HepG2 (cell line): ENCODE measurements around the gene SLC39A3. TPM values are rescaled to one million over a fixed set of nuclear protein-coding genes. Genes with fewer than 3 reads are reported as not detected.

Source experiments
- ATAC-seq: fragments of 200-7000 bp; cut with Tn5 transposase; 3 replicates; pipeline ENCODE4 v1.9.1; 2020; ENCODE audit warnings: mild to moderate bottlenecking, moderate library complexity
- BruUV-seq: library from RNA; stranded (reverse); fragments of 400-500 nt; replicated peaks from 2 replicates; lab custom pipeline; 2021; lab: Mats Ljungman, UMichigan
- CTCF ChIA-PET: fragments of 300-600 bp; formaldehyde crosslinking; extraction: SDS; loops from one replicate; lab custom pipeline; 2021; ENCODE audit warnings: low total read pairs, inconsistent platforms, low intra/inter-chr PET ratio; lab: Yijun Ruan, JAX
- POLR2A ChIA-PET: fragments of 350-600 bp; sonication (Branson Sonifier 250); formaldehyde crosslinking; loops from one replicate; lab custom pipeline; 2020; ENCODE audit warnings: antibody characterized with exemption, inconsistent platforms; lab: Yijun Ruan, JAX
- DNase-seq: peaks from one replicate; pipeline ENCODE4 v3.0.0-alpha.2; 2015; ENCODE audit warnings: low spot score
- FAIRE-seq: peaks from 3 replicates; lab custom pipeline; 2011; peaks lifted over from hg19 to GRCh38; lab: Jason Lieb, UNC
- H2AFZ ChIP-seq: one replicate; pipeline ENCODE4 v1.6.1; 2011; ENCODE audit warnings: low read length, inconsistent platforms
- H3K27ac ChIP-seq: fragments of 300-600 bp; 3 replicates; pipeline ENCODE4 v1.8.0; 2011; ENCODE audit warnings: mixed run types, mild to moderate bottlenecking, mixed read lengths, low read length, inconsistent platforms; ENCODE audit not compliant: insufficient read depth; ENCODE audit errors: extremely low read length
- H3K27me3 ChIP-seq, 2 experiments: fragments of 200-600 bp in 1 of 2; 2 replicates in 1 of 2; 3 replicates in 1 of 2; pipeline versions ENCODE4 v1.6.0 to v1.8.0; 2011; ENCODE audit warnings: low read length in 2 of 2, mild to moderate bottlenecking in 2 of 2, moderate library complexity in 2 of 2, inconsistent platforms in 1 of 2; ENCODE audit not compliant: insufficient read depth in 2 of 2, control insufficient read depth in 1 of 2
- H3K36me3 ChIP-seq, 2 experiments: fragments of 200-600 bp in 1 of 2; replicated peaks in 1 of 2; 2 replicates in 1 of 2; 3 replicates in 1 of 2; pipeline versions ENCODE4 v1.5.1 to v1.8.0; 2011; ENCODE audit warnings: low read length in 2 of 2, inconsistent platforms in 1 of 2; ENCODE audit not compliant: insufficient read depth in 2 of 2, control insufficient read depth in 1 of 2
- H3K4me1 ChIP-seq: 2 replicates; pipeline ENCODE4 v1.5.1; 2012; ENCODE audit warnings: low read length, inconsistent platforms; ENCODE audit not compliant: insufficient read depth
- H3K4me2 ChIP-seq: 2 replicates; pipeline ENCODE4 v1.6.0; 2011; ENCODE audit warnings: low read depth, low read length, inconsistent platforms
- H3K4me3 ChIP-seq, 3 experiments: fragments of 200-600 bp in 1 of 3; sonication (generic), shearing (Covaris generic) in 1 of 3; replicated peaks in 1 of 3; 2 replicates each; pipeline ENCODE4 v1.5.1; 2011 to 2016; ENCODE audit warnings: low read length in 3 of 3, inconsistent platforms in 2 of 3, low read depth in 2 of 3, mild to moderate bottlenecking in 2 of 3, control low read depth in 1 of 3, mixed read lengths in 1 of 3; ENCODE audit not compliant: insufficient read depth in 1 of 3
- H3K79me2 ChIP-seq: one replicate; pipeline ENCODE4 v1.6.1; 2011; ENCODE audit warnings: low read length, inconsistent platforms; ENCODE audit not compliant: insufficient read depth
- H3K9ac ChIP-seq: 2 replicates; pipeline ENCODE4 v1.6.0; 2011; ENCODE audit warnings: mild to moderate bottlenecking, low read depth, low read length, inconsistent platforms; ENCODE audit not compliant: insufficient read depth
- H3K9me3 ChIP-seq: 2 replicates; pipeline ENCODE4 v1.5.1; 2012; ENCODE audit warnings: mild to moderate bottlenecking, low read length
- H4K20me1 ChIP-seq: 2 replicates; pipeline ENCODE4 v1.6.0; 2011; ENCODE audit warnings: inconsistent platforms, mild to moderate bottlenecking, low read length, moderate library complexity; ENCODE audit not compliant: insufficient read depth
- KAT2B ChIP-seq: fragments of 150-350 bp; IDR thresholded peaks from 2 replicates; pipeline ENCODE4 v1.6.1; 2014; ENCODE audit warnings: low read depth, low read length, borderline replicate concordance
- PRDM15 ChIP-seq: sonication (generic); formaldehyde crosslinking; IDR thresholded peaks from 2 replicates; pipeline ENCODE4 v1.4.0; 2020; ENCODE audit warnings: missing genetic modification reagents
- ZFP91 ChIP-seq: sonication (generic); formaldehyde crosslinking; IDR thresholded peaks from 2 replicates; pipeline ENCODE4 v1.9.0; 2022; ENCODE audit warnings: missing genetic modification reagents, mild to moderate bottlenecking, borderline replicate concordance
- ZNF263 ChIP-seq: sonication (generic); formaldehyde crosslinking; IDR thresholded peaks from 2 replicates; pipeline ENCODE4 v1.4.0; 2020; ENCODE audit warnings: missing genetic modification reagents
- ZSCAN30 ChIP-seq: sonication (generic); formaldehyde crosslinking; IDR thresholded peaks from 2 replicates; pipeline ENCODE4 v1.5.0; 2020; ENCODE audit warnings: mild to moderate bottlenecking, missing genetic modification reagents
- WGBS: methylation state at CpG from one replicate; pipeline ENCODE4 v1.1.6; 2017; ENCODE audit warnings: low lambda C conversion rate; 5-methylcytosine and 5-hydroxymethylcytosine counted together
- in situ Hi-C: cut with HindIII; loops from 2 replicates; pipeline ENCODE4 v1.10.0; 2017; ENCODE audit warnings: low pct_unique_long_range_greater_than_20kb; ENCODE audit not compliant: extremely low pct_ligation_motif_present
- intact Hi-C: fragments of 100-400 bp; cut with micrococcal nuclease; formaldehyde crosslinking; loops from one replicate; pipeline ENCODE4 v1.10.0; 2022; ENCODE audit not compliant: unreplicated experiment
- polyA plus RNA-seq, 8 experiments: library from polyadenylated mRNA; depleted of rRNA in 3 of 8; stranded (reverse) in 7 of 8; unstranded in 1 of 8; fragments of >200 nt; fragmentation: Illumina TruSeq in 4 of 8; extraction: Trizol in 4 of 8; gene quantifications; 2 replicates each; pipeline versions ENCODE4 v1.2.1 to v1.2.3, GENCODE V29; 2011 to 2016; ENCODE audit warnings: low read depth in 4 of 8, missing spikeins in 1 of 8, mixed read lengths in 1 of 8; ENCODE audit not compliant: insufficient read depth in 1 of 8
- total RNA-seq, 5 experiments: library from RNA; depleted of rRNA; stranded (reverse); fragments of >200 nt; fragmentation: Illumina TruSeq; extraction: Trizol; gene quantifications; 2 replicates each; pipeline ENCODE4 v1.2.3, GENCODE V29; 2016; ENCODE audit warnings: low read depth in 1 of 5
- TF ChIP-seq, protein P1 (sequence below): sonication (generic); formaldehyde crosslinking; IDR thresholded peaks from 2 replicates; pipeline ENCODE4 v1.5.0; 2020; ENCODE audit warnings: mild to moderate bottlenecking, missing genetic modification reagents

SLC39A3 gene
- total and polyA plus RNA-seq, 2 of the 13 experiments (the other 11 are each of a cell fraction or from before 2014, with no cell fraction given), result 33.6 to 41.6 TPM

DNA sequence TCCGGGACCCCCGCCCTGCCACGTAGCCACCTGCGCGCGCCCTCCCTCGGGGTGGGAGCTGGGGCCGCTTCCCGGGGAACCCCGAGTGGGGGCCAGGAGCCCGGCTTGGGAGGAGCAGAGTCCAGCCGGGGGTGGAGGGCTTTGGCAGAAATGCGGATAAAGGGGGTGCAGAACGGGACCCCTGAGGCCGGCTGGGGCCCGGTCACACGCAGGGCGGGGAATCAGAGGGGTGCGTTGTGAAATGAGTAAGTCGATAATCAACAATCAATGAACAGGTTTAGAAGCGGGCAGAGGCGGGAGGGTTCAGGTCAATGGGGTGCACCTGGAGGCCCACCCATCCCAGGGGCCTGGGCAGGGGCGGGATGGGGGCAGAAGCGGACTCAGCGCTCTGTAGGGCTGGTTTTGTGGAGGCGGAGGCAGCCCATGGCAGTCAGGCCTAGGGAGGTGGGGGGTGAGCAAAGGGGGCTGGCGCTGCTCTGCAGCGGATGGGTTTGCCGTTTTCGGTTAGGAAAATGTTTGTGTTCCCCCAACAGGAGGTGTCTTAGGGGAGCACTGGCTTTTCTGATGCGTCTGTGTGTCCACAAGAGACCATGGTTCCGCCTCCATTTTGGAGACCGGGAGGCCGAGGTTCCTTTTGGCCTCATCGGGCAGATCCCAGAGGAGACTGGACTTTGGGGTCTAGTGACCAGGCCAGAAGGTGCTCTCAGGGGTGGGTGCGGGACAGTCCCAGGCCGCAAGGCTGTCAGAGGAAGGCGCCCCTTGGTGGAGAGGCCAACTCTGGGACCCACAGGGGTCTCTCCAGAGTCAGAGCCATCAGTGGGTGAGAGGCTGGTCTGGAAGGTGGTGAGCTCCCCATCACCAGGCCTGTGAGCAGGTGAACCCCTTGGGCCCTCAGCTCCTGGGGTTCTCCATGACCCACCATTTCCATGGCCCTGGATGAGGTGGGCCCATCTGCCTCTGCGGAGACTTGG lies 18.0 kb downstream of the SLC39A3 start:
- ATAC-seq (no peak), DNase-seq (no peak), FAIRE-seq (no peak)
- BruUV-seq, result no TSS peak
- intact Hi-C loops, result no loop called here
- no peaks in the 10 kb centered on the region for H3K36me3 ChIP-seq
- H3K4me1 ChIP-seq, result peaks cover 35% of the 10 kb centered on the region
- H3K9me3 ChIP-seq, result no peaks in the 10 kb centered on the region
- H3K27ac ChIP-seq, result no peak overlapping the region
- no peak overlapping the region for H2AFZ ChIP-seq
- H3K9ac ChIP-seq, result no peak overlapping the region
- H3K79me2 ChIP-seq, result no peaks in the 10 kb centered on the region
- ChIA-PET CTCF (no interaction called here), POLR2A (interaction anchor here (1.4 kb wide), 1 partner anchor 17 kb away, joined by 4 read pairs; no protein-coding TSS in a partner anchor)
- H4K20me1 ChIP-seq, result no peaks in the 10 kb centered on the region
- in situ Hi-C loops, result no loop called here
- H3K4me3 ChIP-seq, result peak overlapping the region; percentile 36 to 73 (median 49); a peak in 4 of 6 replicates
- H3K27me3 ChIP-seq, result peaks cover 22 to 58% of the 10 kb centered on the region in 2 experiments
- TF ChIP-seq PRDM15 (CRISPR knock-in tag) (no peak), ZNF263 (CRISPR knock-in tag) (0 out of 2 replicates have a peak, but pooled peaks have one; percentile 20), ZSCAN30 (CRISPR knock-in tag) (no peak), KAT2B (peak; percentile 59; the same call in 1 of the 2 replicates), ZFP91 (CRISPR knock-in tag) (peak; percentile 16; the same call in 1 of the 2 replicates)
- TF ChIP-seq, protein P1, sequence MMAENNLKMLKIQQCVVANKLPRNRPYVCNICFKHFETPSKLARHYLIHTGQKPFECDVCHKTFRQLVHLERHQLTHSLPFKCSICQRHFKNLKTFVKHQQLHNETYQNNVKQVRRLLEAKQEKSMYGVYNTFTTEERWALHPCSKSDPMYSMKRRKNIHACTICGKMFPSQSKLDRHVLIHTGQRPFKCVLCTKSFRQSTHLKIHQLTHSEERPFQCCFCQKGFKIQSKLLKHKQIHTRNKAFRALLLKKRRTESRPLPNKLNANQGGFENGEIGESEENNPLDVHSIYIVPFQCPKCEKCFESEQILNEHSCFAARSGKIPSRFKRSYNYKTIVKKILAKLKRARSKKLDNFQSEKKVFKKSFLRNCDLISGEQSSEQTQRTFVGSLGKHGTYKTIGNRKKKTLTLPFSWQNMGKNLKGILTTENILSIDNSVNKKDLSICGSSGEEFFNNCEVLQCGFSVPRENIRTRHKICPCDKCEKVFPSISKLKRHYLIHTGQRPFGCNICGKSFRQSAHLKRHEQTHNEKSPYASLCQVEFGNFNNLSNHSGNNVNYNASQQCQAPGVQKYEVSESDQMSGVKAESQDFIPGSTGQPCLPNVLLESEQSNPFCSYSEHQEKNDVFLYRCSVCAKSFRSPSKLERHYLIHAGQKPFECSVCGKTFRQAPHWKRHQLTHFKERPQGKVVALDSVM (CRISPR knock-in tag), result peak; percentile 67
- WGBS, result 20% methylated on average over 24 of the region's 39 CpGs
- peak overlapping the region; percentile 58 for H3K4me2 ChIP-seq
